H1 (cell line): ENCODE measurements around the gene TIMM29.

ENCODE experiments used
- KDM1A ChIP-seq: fragments of 200-600, 300-600 bp; sonication (generic); IDR thresholded peaks from 2 replicates; pipeline ENCODE4 v1.7.1; 2016; ENCODE audit warnings: mild to moderate bottlenecking, low read length, borderline replicate concordance
- YY1 ChIP-seq: IDR thresholded peaks from 2 replicates; pipeline ENCODE4 v1.6.1; 2011; ENCODE audit warnings: low read depth, mild to moderate bottlenecking, low read length
- TF ChIP-seq, protein P1 (sequence below), 3 experiments: IDR thresholded peaks; 1 replicate in 2 of 3; 2 replicates in 1 of 3; pipeline versions ENCODE4 v1.5.1 to v1.6.1; 2011; ENCODE audit warnings: low read length in 3 of 3, mild to moderate bottlenecking in 3 of 3, inconsistent platforms in 2 of 3, low read depth in 1 of 3, moderate library complexity in 1 of 3; ENCODE audit not compliant: insufficient read depth in 1 of 3; ENCODE audit errors: control extremely low read depth in 1 of 3

DNA sequence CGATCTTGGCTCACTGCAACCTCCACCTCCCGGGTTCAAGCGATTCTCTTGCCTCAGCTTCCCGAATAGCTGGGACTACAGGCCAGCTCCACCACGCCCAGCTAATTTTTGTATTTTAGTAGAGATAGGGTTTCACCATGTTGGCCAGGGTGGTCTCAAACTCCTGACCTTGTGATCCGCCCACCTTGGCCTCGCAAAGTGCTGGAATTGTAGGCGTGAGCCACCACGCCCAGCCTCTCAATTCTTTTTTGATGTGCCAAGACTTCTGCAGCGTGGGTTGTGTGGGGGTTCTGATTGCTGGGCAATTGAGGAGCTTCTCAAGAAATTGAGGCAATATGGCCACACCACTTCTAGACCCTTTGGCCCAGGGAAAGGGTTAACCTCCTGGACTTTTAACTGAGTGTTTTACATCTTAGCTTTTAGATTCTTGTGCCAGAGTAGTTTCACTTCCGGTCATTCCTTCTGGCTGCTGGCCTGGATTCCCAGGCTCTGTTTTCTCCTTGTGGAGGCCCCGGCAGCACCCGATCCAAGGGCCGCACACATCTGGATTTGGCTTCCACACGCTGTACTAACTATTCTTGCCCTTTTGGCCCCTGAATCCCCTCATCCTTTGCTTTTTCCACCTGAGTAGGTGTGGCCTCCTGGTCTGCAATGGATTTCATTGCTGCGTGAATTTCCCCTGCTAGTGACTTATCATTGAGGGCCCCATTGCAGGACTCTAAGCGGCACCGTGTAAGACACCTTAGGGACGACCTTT, 46.9 kb downstream of the TIMM29 start:
- TF ChIP-seq KDM1A, result no peak
- TF ChIP-seq, protein P1, sequence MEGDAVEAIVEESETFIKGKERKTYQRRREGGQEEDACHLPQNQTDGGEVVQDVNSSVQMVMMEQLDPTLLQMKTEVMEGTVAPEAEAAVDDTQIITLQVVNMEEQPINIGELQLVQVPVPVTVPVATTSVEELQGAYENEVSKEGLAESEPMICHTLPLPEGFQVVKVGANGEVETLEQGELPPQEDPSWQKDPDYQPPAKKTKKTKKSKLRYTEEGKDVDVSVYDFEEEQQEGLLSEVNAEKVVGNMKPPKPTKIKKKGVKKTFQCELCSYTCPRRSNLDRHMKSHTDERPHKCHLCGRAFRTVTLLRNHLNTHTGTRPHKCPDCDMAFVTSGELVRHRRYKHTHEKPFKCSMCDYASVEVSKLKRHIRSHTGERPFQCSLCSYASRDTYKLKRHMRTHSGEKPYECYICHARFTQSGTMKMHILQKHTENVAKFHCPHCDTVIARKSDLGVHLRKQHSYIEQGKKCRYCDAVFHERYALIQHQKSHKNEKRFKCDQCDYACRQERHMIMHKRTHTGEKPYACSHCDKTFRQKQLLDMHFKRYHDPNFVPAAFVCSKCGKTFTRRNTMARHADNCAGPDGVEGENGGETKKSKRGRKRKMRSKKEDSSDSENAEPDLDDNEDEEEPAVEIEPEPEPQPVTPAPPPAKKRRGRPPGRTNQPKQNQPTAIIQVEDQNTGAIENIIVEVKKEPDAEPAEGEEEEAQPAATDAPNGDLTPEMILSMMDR (IDR thresholded peaks at IDR 0.05; ENCODE audit: control extremely low read depth in 1 of 3, insufficient read depth in 1 of 3, low read depth in 1 of 3, low read length in 3 of 3), result no peak
- TF ChIP-seq YY1, result no peak
